Smooth muscle cell (in vitro differentiated cells): ENCODE data around the gene ALG5. TPM values are rescaled to one million over a fixed set of nuclear protein-coding genes. Genes with fewer than 3 reads are reported as not detected.

ENCODE experiments used
- DNase-seq: peaks from one replicate; lab custom pipeline; 2025; ENCODE audit not compliant: unreplicated experiment; lab: John Stamatoyannopoulos, UW
- H2AFZ ChIP-seq: fragments of 200-600 bp; sonication (generic); 2 replicates; pipeline ENCODE4 v1.6.0; 2016; ENCODE audit warnings: antibody characterized with exemption, low read depth, mild to moderate bottlenecking
- H3F3A ChIP-seq: fragments of 200-600 bp; sonication (generic); 2 replicates; pipeline ENCODE4 v1.6.0; 2017; ENCODE audit warnings: antibody characterized with exemption, low read depth
- H3K27ac ChIP-seq: fragments of 200-600 bp; sonication (generic); 2 replicates; pipeline ENCODE4 v1.5.1; 2016; ENCODE audit warnings: low read depth, mild to moderate bottlenecking
- H3K27me3 ChIP-seq: fragments of 200-600 bp; sonication (generic); 2 replicates; pipeline ENCODE4 v1.6.1; 2016; ENCODE audit warnings: low read depth, mild to moderate bottlenecking
- H3K36me3 ChIP-seq: fragments of 200-600 bp; sonication (generic); 2 replicates; pipeline ENCODE4 v1.5.1; 2016; ENCODE audit warnings: low read depth
- H3K4me1 ChIP-seq: fragments of 200-600 bp; sonication (generic); 2 replicates; pipeline ENCODE4 v1.5.1; 2016; ENCODE audit warnings: low read depth
- H3K4me2 ChIP-seq: fragments of 200-600 bp; sonication (generic); 2 replicates; pipeline ENCODE4 v1.6.0; 2016; ENCODE audit warnings: mild to moderate bottlenecking
- H3K4me3 ChIP-seq: fragments of 200-600 bp; sonication (generic); 2 replicates; pipeline ENCODE4 v1.5.1; 2016; ENCODE audit warnings: mild to moderate bottlenecking
- H3K79me2 ChIP-seq: fragments of 200-600 bp; sonication (generic); 2 replicates; pipeline ENCODE4 v1.6.0; 2016; ENCODE audit warnings: low read depth, mild to moderate bottlenecking
- H3K9ac ChIP-seq: fragments of 200-600 bp; sonication (generic); 2 replicates; pipeline ENCODE4 v1.6.0; 2016; ENCODE audit warnings: low read depth
- H3K9me3 ChIP-seq: fragments of 200-600 bp; sonication (generic); replicated peaks from 2 replicates; pipeline ENCODE4 v1.5.1; 2016; ENCODE audit warnings: low read depth
- H4K20me1 ChIP-seq: fragments of 200-600 bp; sonication (generic); 2 replicates; pipeline ENCODE4 v1.6.0; 2016; ENCODE audit warnings: low read depth
- whole genome bisulfite sequencing: methylation state at CpG from one replicate; pipeline ENCODE4 v1.1.7; 2016; ENCODE audit warnings: low lambda C conversion rate; 5-methylcytosine and 5-hydroxymethylcytosine counted together
- polyA plus RNA-seq: library from polyadenylated mRNA; unstranded; fragments of >200 nt; fragmentation: Nextera tagmentation; extraction: Ambion mirVana; gene quantifications from 2 replicates; pipeline ENCODE4 v1.2.1, GENCODE V29; 2016
- total RNA-seq: library from RNA; depleted of rRNA; stranded (reverse); fragments of >200 nt; gene quantifications from 2 replicates; pipeline ENCODE4 v1.2.3, GENCODE V29; 2014
- TF ChIP-seq, protein P1 (sequence below): fragments of 200-600 bp; sonication (generic); IDR thresholded peaks from 2 replicates; pipeline ENCODE4 v1.5.1; 2017; ENCODE audit warnings: borderline replicate concordance, mild to moderate bottlenecking, antibody characterized with exemption; ENCODE audit not compliant: insufficient read depth, poor library complexity, severe bottlenecking

The ALG5 gene
- total and polyA plus RNA-seq, 2 experiments from 2014 or later = 68.1 to 68.5 TPM

DNA sequence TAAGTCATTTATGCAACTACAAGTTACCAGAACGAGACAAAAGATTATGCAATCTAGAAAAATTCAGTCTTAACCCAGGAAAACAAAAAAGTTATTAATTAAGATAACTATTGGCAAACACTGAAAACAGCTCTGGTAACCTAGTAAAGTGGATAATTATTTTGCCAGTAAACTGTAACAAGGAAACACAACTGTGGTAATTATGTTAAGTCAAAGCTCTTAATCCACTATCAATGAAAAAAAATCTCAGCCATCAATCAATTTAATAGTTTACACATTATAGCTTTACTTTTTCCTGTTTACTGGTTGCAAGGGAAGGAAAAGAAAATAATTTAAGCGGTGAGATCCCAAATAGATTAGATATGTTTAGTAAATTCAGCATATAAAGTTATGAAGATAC lies 12.6 kb upstream of the ALG5 start:
- no peak for DNase-seq
- H3K27ac ChIP-seq = no peak overlapping the region
- no peak overlapping the region for H3K9ac ChIP-seq
- peaks cover 57% of the 10 kb centered on the region for H3K36me3 ChIP-seq
- H2AFZ ChIP-seq = no peak overlapping the region
- no peak overlapping the region for H3K4me3 ChIP-seq
- H3K79me2 ChIP-seq = no peaks in the 10 kb centered on the region
- no peak overlapping the region for H3K4me2 ChIP-seq
- no peaks in the 10 kb centered on the region for H3K4me1 ChIP-seq
- peaks cover 4% of the 10 kb centered on the region for H4K20me1 ChIP-seq
- TF ChIP-seq, protein P1, sequence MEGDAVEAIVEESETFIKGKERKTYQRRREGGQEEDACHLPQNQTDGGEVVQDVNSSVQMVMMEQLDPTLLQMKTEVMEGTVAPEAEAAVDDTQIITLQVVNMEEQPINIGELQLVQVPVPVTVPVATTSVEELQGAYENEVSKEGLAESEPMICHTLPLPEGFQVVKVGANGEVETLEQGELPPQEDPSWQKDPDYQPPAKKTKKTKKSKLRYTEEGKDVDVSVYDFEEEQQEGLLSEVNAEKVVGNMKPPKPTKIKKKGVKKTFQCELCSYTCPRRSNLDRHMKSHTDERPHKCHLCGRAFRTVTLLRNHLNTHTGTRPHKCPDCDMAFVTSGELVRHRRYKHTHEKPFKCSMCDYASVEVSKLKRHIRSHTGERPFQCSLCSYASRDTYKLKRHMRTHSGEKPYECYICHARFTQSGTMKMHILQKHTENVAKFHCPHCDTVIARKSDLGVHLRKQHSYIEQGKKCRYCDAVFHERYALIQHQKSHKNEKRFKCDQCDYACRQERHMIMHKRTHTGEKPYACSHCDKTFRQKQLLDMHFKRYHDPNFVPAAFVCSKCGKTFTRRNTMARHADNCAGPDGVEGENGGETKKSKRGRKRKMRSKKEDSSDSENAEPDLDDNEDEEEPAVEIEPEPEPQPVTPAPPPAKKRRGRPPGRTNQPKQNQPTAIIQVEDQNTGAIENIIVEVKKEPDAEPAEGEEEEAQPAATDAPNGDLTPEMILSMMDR = no peak
- H3K9me3 ChIP-seq = no peaks in the 10 kb centered on the region
- H3K27me3 ChIP-seq = no peaks in the 10 kb centered on the region
- H3F3A ChIP-seq = peaks cover 31% of the 10 kb centered on the region
- 86% methylated on average over 2 of the region's 2 CpGs for WGBS

DNA sequence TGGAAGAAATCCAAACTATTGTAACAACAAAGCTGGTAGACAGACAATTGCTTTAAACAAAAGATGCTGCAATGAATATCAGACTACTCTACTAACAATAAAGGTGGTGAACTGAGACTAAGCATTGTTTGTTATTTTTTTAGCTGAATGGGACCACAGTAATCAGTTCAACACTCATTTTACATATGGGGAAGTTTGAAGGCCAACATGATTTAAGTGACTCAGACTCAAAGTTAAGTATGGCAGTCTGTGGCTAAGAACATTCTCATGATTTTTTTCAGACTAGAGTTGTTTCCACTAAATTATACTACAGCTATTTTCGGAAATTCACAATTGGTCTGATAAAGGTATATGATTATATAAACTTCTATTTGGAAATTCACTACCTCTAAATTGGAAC lies 11.9 kb upstream of the ALG5 start:
- H3K79me2 ChIP-seq = no peaks in the 10 kb centered on the region
- H3K36me3 ChIP-seq = peaks cover 59% of the 10 kb centered on the region
- H2AFZ ChIP-seq = no peak overlapping the region
- H3K27ac ChIP-seq = peak overlapping the region; percentile 24
- DNase-seq = no peak
- no peak overlapping the region for H3K4me3 ChIP-seq
- TF ChIP-seq, protein P1 = no peak
- 91% methylated on average over 1 of the region's 1 CpG for WGBS
- H3F3A ChIP-seq = peaks cover 31% of the 10 kb centered on the region
- no peaks in the 10 kb centered on the region for H3K27me3 ChIP-seq
- H3K4me2 ChIP-seq = no peak overlapping the region
- H3K9me3 ChIP-seq = no peaks in the 10 kb centered on the region
- H3K4me1 ChIP-seq = no peaks in the 10 kb centered on the region
- H4K20me1 ChIP-seq = peaks cover 4% of the 10 kb centered on the region
- H3K9ac ChIP-seq = no peak overlapping the region

DNA sequence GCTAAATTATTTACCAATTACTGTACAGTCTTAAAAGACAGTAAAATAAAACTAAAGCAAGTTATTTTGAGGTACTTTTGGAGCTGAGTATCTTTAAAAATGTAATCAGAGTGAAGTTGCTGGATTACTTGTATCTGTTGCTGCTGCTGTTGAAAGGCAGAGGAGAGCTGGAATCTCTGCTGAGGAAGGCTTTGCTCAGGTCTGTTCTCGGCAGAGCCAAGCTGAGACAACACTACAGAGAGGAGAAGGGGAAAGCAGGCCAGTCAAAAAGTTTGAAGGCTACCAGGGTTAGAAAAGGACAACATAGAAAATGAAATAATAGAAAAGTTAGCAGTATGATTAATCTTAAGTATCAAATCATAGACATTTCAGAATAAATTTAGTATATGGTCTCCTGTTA lies 11.3 kb upstream of the ALG5 start:
- no peak overlapping the region for H2AFZ ChIP-seq
- no peaks in the 10 kb centered on the region for H3K79me2 ChIP-seq
- H3K4me1 ChIP-seq = no peaks in the 10 kb centered on the region
- DNase-seq = no peak
- no peak overlapping the region for H3K4me2 ChIP-seq
- no peak overlapping the region for H3K4me3 ChIP-seq
- peaks cover 31% of the 10 kb centered on the region for H3F3A ChIP-seq
- peak overlapping the region; percentile 24 for H3K27ac ChIP-seq
- H3K9ac ChIP-seq = no peak overlapping the region
- H4K20me1 ChIP-seq = peaks cover 4% of the 10 kb centered on the region
- WGBS = 76% methylated on average over 1 of the region's 1 CpG
- H3K9me3 ChIP-seq = no peaks in the 10 kb centered on the region
- peaks cover 55% of the 10 kb centered on the region for H3K36me3 ChIP-seq
- H3K27me3 ChIP-seq = no peaks in the 10 kb centered on the region
- TF ChIP-seq, protein P1 = no peak

DNA sequence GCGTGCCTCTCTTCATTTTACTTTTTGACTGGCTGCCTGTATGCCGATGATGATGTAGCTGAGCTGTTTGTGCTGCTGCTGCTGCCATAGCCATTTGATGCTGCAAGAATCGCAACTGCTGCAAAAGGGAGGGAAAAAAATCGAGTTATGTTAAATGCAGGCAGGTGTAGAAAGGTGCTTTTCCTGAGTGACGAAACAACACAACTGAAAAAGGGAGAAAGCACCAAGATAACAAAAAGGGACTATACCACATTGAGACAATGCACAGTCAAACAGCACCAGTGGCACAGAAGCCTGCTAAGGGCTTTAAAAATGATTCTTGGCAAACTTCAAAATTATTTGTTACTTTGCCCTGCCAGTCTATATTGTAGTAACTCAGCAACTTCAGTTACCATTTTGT lies 10.6 kb upstream of the ALG5 start:
- DNase-seq = no peak
- H3K27ac ChIP-seq = no peak overlapping the region
- H3K79me2 ChIP-seq = no peaks in the 10 kb centered on the region
- peaks cover 2% of the 10 kb centered on the region for H4K20me1 ChIP-seq
- peaks cover 31% of the 10 kb centered on the region for H3F3A ChIP-seq
- no peak overlapping the region for H3K4me2 ChIP-seq
- peaks cover 59% of the 10 kb centered on the region for H3K36me3 ChIP-seq
- H3K9ac ChIP-seq = no peak overlapping the region
- no peak overlapping the region for H2AFZ ChIP-seq
- no peaks in the 10 kb centered on the region for H3K9me3 ChIP-seq
- no peaks in the 10 kb centered on the region for H3K4me1 ChIP-seq
- H3K27me3 ChIP-seq = no peaks in the 10 kb centered on the region
- TF ChIP-seq, protein P1 = no peak
- WGBS = 95% methylated on average over 5 of the region's 5 CpGs
- no peak overlapping the region for H3K4me3 ChIP-seq
